Measurements from ENCODE around the gene CLCN2. TPM values are rescaled to one million over a fixed set of nuclear protein-coding genes. Genes with fewer than 3 reads are reported as not detected.

Gene CLCN2
- total RNA-seq, 6 experiments from 2014 or later = 1.8 to 2.9 (median 2.5) TPM

DNA sequence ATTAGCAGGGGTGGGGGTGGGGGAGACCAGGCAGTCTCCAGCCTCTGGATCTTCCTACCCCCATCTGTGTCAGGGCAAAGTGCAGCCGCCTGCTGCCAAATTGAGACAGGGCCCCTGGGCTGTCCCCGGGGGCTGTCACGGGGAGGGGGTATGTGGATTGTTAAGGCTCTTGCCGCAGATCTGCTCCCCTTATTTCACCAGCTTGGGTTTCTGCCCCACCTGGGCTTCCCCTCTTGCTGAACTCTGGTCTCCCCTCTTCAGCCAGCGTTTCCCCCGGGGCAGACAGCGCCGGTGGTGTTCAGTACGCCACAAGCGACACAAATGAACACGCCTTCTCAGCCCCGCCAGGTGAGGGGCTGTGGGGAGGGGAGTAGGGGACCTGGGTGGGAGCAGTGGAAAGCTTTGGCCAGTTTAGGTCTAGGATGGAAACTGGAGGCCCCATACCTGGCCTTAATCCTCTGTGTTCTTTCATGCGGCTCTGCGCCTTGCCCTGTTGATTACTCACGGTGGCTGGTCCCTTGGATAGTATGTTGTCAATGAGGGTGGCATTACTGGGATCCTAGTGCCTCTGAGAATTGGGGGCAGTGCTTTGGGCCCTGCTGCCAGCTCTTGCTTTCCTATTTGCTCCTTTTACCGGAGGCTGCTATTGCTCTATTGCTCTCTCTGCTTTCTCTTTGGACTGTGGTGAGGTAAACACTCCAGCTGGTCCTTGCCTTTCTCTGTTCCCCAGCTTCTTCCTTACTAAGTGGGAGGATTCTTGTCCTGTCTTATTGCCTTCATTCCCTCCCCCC, 45.3 kb downstream of the CLCN2 start:
- Histone ChIP-seq H3K4me3 (peak overlapping the region; percentile 93 to 98 (median 96)), H3K27ac (peak overlapping the region; percentile 78 to 94 (median 84)), H3K27me3 (no peaks in the 10 kb centered on the region), H3K4me1 (peaks cover 3 to 45% (median 21%) of the 10 kb centered on the region in 4 donors), H3K36me3 (peaks cover 0 to 23% (median 12%) of the 10 kb centered on the region in 4 donors), H3K9me3 (no peaks in the 10 kb centered on the region)
- ATAC-seq (peak; percentile 19 to 42 (median 34)), DNase-seq (peak; percentile 56 to 78 (median 75))
- intact Hi-C loops (cut with DNase I) = no loop called here
- TF ChIP-seq, protein P1, sequence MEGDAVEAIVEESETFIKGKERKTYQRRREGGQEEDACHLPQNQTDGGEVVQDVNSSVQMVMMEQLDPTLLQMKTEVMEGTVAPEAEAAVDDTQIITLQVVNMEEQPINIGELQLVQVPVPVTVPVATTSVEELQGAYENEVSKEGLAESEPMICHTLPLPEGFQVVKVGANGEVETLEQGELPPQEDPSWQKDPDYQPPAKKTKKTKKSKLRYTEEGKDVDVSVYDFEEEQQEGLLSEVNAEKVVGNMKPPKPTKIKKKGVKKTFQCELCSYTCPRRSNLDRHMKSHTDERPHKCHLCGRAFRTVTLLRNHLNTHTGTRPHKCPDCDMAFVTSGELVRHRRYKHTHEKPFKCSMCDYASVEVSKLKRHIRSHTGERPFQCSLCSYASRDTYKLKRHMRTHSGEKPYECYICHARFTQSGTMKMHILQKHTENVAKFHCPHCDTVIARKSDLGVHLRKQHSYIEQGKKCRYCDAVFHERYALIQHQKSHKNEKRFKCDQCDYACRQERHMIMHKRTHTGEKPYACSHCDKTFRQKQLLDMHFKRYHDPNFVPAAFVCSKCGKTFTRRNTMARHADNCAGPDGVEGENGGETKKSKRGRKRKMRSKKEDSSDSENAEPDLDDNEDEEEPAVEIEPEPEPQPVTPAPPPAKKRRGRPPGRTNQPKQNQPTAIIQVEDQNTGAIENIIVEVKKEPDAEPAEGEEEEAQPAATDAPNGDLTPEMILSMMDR (IDR thresholded peaks at IDR 0.05) = no peak
- no peak for TF ChIP-seq POLR2A (IDR thresholded peaks at IDR 0.05)
- 25% methylated on average over 12 of the region's 16 CpGs for WGBS (ENCODE audit: insufficient coverage, low coverage, low lambda C conversion rate, missing lambda C conversion rate)

DNA sequence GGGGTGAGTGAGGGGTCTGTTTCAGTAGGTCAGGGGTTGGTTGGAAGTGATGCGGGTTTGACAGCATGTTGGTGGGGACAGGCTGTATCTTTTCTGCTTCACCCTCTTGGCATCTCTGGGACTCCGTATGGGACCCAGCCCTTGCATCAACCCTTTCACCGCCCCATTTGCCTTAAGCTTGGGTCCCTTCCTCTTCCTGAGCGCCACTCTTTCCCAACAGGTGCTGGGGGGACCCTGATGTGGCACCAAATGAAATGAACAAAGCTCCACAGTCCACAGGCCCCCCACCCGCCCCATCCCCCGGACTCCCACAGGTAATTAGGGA, 45.9 kb downstream of the CLCN2 start:
- DNase-seq = no peak
- H3K27me3 ChIP-seq = no peaks in the 10 kb centered on the region
- intact Hi-C loops (cut with DNase I) = no loop called here
- H3K36me3 ChIP-seq = peaks cover 0 to 18% (median 6%) of the 10 kb centered on the region in 4 donors
- peaks cover 3 to 39% (median 18%) of the 10 kb centered on the region in 4 donors for H3K4me1 ChIP-seq
- no peaks in the 10 kb centered on the region for H3K9me3 ChIP-seq
- peak overlapping the region; percentile 93 to 98 (median 96) for H3K4me3 ChIP-seq
- TF ChIP-seq, protein P1 (IDR thresholded peaks at IDR 0.05) = no peak
- TF ChIP-seq POLR2A (IDR thresholded peaks at IDR 0.05) = no peak
- peak overlapping the region; percentile 78 to 94 (median 84) for H3K27ac ChIP-seq
- peak in 2 of 4 donors; percentile 0 to 2 for ATAC-seq
- WGBS (ENCODE audit: insufficient coverage, low coverage, low lambda C conversion rate, missing lambda C conversion rate) = 2% methylated on average over 6 of the region's 6 CpGs

DNA sequence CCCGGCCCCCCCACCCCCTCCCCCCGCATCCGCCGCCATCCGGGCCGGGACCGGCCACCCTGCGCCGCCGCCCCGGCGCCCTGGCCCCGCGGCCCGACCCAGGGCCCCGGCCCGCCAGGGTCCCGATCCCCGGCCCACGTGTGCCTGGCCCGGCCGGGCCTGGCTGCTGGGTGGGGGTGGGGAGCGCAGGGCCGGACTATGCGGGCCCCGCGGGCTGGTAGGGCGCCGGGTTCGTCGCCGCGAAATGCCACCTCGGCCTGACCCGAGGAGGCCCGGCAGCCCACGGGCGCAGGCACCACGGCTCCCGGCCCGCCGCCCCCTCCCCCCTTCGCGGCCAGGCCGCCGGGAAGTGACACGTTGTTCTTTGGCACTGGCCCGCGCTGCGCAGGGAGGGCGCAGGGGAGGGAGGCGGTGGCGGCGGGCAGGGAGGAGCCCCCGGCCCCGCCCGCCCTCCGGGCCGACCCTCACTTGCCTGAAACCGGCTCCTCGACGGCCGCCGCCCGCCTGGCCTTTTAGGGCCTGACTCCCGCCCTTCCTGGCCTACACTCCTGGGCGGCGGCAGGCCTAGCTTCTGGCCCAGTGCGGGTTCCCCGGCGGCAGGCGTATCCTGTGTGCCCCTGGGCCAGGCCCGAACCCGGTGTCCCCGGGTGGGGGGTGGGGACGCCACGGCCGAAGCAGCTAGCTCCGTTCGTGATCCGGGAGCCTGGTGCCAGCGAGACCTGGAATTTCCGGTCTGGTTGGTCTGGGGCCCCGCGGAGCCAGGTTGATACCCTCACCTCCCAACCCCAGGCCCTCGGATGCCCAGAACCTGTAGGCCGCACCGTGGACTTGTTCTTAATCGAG, 46.5 kb downstream of the CLCN2 start:
- H3K9me3 ChIP-seq = no peaks in the 10 kb centered on the region
- H3K4me3 ChIP-seq = peak overlapping the region; percentile 93 to 98 (median 96)
- ATAC-seq = peak; percentile 66 to 83 (median 71)
- H3K27me3 ChIP-seq = no peaks in the 10 kb centered on the region
- H3K27ac ChIP-seq = peak overlapping the region; percentile 78 to 94 (median 84)
- TF ChIP-seq POLR2A (IDR thresholded peaks at IDR 0.05) = peak; percentile 74
- TF ChIP-seq, protein P1 (IDR thresholded peaks at IDR 0.05) = no peak
- WGBS (ENCODE audit: insufficient coverage, low coverage, low lambda C conversion rate, missing lambda C conversion rate) = 0% methylated on average over 4 of the region's 89 CpGs
- peaks cover 0 to 35% (median 15%) of the 10 kb centered on the region in 4 donors for H3K4me1 ChIP-seq
- DNase-seq = peak; percentile 87 to 90 (median 88)
- H3K36me3 ChIP-seq = peaks cover 0 to 14% (median 3%) of the 10 kb centered on the region in 4 donors
- intact Hi-C loops (cut with DNase I) = no loop called here

DNA sequence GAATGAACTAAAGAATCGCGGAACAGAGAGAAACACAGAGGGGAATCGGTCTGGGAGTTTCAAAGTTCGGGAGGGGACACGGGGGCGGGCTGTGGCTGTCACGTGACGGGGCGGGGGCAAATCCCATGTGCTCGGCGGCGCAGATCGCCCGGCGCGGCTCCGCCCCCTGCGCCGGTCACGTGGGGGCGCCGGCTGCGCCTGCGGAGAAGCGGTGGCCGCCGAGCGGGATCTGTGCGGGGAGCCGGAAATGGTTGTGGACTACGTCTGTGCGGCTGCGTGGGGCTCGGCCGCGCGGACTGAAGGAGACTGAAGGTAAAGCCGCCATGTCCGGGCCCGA, 47.1 kb downstream of the CLCN2 start, which contains the start of gene EIF4G1:
EIF4G1 (plus strand) TSS at position 244 of the 337 bp plus-strand sequence. CDS start 1,191 bp downstream, outside the sequence.
- peaks cover 0 to 14% (median 3%) of the 10 kb centered on the region in 4 donors for H3K36me3 ChIP-seq
- H3K4me1 ChIP-seq = peaks cover 0 to 30% (median 13%) of the 10 kb centered on the region in 4 donors
- WGBS (ENCODE audit: insufficient coverage, low coverage, low lambda C conversion rate, missing lambda C conversion rate) = 0% methylated on average over 5 of the region's 40 CpGs
- ATAC-seq (peak; percentile 75 to 85 (median 82)), DNase-seq (peak; percentile 96 to 97 (median 96))
- intact Hi-C loops (cut with DNase I) = no loop called here
- peak within 1 kb of the TSS; percentile 93 to 98 (median 96) for H3K4me3 ChIP-seq
- H3K27me3 ChIP-seq = no peaks in the 10 kb centered on the region
- peak; percentile 61 for TF ChIP-seq POLR2A (IDR thresholded peaks at IDR 0.05)
- TF ChIP-seq, protein P1 (IDR thresholded peaks at IDR 0.05) = no peak
- H3K27ac ChIP-seq = peak within 1 kb of the TSS; percentile 78 to 94 (median 84)
- H3K9me3 ChIP-seq = no peaks in the 10 kb centered on the region
